GM18507 (cell line): ENCODE results near the gene CCL25.

ENCODE experiments used
- DNase-seq: peaks from one replicate; pipeline ENCODE4 v3.0.0; 2011; ENCODE audit warnings: low read depth; ENCODE audit not compliant: insufficient read length; ENCODE audit errors: extremely low spot score
- FAIRE-seq: peaks from 2 replicates; lab custom pipeline; 2011; peaks lifted over from hg19 to GRCh38; lab: Jason Lieb, UNC

CCL25 gene

DNA sequence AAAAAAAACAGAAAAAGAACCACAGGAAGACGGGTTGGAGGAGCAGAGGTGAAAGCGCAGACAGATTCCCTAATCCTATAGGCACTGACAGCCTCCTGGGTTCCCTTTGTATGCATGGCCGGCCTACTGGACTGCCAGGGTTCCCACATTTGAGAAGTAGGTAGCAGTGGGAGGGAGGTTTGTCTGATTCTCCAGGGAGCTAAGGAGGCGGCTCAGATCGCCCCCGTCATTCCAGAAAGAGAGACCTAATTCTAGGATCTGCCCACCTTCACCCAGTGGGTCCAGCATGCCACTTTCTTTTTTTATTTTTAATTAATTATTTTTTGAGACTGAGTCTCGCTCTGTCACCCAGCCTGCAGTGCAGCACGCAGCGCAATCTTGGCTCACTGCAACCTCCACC lies 9.7 kb upstream of the CCL25 start:
- DNase-seq (no peak), FAIRE-seq (no peak)

DNA sequence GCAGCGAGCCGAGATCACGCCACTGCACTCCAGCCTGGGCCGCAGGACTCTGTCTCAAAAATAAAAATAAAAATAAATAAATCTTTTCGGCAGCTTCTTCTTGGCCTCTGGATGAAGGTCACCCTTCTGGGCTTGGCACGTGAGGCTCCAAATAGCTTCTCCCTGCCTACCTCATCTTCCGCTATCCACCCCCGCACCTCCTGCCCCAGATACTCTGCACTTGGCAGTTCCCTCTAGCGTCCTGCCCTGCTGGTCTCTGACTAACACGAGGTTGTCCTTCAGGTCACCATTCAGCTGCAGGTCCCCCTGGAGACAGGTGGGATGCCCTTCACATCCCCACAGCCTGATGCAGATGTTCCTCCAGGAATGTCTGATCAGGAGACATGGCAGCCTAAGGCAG lies 8.5 kb upstream of the CCL25 start:
- FAIRE-seq (no peak), DNase-seq (no peak)

DNA sequence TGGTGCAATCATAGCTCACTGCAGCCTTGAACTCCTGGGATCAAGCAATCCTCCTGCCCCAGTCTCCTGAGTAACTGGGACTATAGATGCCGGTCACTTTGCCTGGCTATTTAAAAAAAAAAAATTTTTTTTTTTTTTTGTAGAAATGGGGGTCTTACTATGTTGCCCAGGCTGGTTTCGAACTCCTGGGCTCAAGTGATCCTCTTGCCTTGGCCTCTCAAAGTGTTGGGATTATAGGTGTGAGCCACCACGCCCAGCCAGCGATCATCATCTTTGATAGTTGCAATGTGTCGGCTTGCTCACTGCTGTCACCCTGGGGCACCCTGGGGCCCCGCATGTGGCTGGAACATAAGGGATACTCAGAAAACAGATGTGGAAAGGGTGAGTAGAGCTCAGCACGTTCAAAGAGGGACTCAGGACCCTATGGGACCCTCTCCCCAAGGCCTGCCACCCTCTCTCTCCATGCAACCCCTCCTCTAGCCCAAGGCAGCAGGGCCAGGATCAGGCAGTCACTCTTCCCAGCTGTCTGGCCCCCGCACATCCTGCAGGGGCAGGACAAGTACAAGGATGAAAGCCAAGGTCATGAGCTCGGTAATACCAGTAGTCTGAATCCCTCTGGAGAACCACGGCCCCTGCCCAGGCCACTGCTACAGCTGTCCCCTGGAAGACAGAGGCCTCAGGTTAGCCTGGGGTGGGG lies 6.5 kb upstream of the CCL25 start:
- no peak for FAIRE-seq
- no peak for DNase-seq

DNA sequence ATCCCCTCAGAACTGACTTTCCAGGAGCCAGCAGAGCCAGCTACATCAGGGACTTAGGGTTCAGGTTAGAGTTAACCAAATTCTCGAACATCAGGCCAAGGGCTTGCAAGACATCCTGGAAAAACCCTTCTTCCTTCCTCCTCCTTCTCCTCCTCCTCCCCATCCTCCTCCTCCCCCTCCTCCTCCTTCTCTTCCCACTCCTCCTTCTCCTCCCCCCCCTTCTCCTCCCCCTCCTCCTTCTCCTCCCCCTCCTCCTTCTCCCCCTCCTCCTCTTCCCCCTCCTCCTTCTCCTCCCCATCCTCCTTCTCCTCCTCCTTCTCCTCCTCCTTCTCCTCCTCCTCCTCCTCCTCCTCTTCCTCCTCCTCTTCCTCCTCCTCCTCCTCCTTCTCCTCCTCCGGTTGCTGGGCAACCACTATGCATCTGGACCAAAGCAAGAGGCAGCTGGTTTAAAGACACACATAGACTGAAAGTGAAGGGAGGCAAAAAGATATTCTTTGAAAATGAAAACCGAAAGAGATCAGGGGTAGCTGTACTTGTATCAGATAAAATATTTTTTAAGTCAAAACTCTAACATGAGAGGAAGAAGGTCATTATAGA lies 5.9 kb upstream of the CCL25 start:
- no peak for DNase-seq
- FAIRE-seq = no peak

DNA sequence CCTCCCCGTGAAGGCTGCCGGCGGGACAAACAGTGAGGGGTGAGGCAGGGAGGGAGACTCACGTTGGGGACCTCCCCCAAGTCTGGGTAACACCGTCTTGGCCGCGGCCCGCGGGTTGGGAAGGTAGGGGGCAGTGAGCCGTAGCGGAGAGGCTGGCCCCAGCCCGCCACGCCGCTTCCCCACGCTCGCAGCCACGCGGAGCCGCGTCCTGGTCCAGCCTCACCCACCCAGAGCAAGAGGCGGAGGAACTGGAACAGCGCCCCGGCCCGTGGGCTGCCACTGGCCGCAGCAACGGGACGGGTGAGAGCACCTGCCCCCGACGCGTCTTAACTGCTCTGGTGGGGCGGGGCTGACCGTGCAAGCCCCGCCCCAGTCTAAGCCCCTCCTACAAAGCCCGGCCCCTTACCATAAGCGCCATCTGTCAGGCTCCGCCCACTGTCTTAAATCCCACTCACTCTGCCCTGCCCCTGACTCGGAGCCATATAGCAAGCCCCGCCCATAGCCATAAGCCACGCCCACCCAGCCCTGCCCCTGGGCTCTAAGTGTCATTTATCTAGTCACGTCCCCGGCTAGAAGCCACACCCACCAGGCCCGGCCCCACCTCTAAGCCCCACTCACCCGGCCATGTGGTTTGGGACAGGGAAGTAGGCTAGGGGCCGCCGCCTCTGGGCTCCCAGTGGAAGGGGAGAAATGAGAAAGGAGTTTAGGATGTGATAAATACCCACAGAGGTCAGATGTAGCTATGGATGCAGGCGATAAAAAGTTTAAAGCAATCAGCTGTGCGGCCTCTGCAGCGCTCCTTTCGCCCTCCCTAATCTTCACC lies 2.1 kb upstream of the CCL25 start:
- peak; percentile 94 for DNase-seq
- peak; percentile 99 for FAIRE-seq

DNA sequence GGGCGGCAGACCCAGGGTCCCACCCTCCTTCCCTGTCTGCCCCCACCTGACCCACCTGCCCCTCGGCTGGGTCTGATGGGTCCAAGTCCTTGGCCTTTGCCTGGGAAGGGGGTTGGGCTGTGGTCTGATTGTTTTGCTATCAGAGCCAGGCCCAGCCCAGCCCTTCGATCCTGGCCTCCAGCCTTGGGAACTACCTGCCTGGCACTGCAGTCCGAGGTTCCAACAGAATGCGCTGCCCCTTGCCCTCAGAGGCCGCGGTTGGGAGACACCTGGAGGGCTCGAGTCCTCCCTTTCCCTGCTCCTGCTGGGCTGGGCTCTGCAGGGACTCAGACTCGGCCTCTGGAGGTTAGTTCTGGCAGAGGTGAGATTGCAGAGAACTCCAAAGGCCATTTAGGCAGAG lies 1.6 kb downstream of the CCL25 start:
- DNase-seq (no peak), FAIRE-seq (no peak)

DNA sequence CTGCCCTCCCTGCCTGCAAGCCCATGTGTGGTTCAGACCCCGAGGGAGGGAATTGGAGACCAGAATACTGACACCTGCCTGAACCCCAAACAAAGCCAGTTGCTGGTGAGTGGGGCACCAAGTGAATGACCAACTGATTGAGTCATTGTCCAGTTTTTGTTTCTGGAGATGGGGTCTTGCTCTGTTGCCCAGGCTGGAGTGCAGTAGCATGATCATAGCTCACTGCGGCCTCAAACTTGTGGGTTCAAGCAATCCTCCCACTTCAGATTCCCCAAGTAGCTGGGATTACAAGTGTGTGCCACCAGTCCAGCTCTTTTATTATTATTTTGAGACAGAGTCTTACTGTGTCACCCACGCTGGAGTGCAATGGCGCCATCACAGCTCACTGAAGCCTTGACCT lies 4.0 kb downstream of the CCL25 start:
- FAIRE-seq = no peak
- DNase-seq = no peak

DNA sequence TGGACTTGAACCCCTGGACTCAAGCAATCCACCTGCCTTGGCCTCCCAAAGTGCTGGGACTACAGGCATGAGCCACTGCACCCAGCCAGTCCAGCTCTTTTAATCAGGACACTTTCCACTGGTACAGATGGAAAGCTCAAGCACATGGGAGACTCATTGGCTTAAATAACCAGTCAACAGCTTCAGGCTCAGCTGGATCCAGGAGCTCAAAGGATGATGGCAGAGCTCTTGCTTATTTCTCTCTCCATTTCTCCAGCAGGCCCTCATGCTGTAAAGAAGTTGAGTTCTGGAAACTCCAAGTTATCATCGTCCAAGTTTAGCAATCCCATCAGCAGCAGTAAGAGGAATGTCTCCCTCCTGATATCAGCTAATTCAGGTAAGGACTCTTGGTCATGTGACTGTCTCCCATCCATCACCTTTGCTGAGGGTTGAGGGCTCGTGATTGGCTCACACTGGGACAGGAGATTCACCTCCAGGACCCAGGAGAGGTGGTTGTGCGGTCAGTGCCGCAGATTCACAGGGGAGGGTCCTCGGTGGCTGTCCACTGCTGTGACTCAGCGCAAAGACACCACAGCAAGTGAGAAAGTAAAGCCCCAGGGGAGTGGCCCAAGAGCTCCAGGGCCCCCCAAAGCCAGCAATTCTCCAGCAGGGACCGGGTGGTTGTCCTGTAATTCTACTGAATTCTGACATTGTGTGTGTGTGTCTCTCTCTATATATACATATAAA lies 5.1 kb downstream of the CCL25 start:
- DNase-seq (no peak), FAIRE-seq (no peak)

DNA sequence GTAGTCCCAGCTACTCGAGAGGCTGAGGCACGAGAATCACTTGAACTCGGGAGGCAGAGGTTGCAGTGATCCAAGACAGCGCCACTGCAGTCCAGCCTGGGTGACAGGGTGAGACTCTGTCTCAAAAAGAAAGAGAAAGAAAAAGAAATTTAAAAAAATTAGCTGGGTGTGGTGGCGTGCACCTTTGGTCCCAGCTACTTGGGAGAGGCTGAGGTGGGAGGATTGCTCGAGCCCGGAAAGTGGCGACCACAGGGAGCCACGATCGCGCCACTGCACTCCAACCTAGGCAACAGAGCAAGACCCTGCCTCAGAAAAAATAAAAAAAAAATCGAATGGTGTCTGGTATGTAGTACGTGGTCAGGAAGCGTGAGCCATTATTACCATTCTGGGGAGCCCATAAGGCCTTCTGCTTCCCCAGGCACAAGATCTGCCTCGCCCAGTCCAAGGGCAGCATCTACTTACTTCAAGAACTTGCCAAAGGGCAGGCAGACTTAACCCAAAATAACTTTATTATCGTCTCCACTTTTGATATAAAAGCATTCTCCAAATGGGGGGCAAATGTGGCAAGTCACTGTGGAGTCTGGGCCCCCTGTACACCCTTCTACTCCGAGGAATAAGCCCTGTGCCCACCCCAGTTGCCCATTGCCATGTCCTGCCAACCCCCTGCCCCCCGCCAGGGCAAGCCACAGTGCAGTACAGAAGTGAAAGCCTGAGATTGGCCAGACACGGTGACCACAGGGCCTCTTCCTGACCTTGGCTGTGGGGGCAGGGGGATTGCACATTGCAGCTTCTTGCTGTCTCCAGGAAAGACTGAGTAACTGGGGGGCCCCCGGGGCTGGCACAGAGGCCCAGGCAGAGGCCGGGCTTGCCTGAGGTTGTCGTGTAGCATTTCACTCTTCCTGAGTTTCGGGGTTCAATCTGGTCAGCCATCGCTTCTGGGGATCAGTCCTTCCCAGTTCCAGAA lies 12.6 kb downstream of the CCL25 start:
- no peak for FAIRE-seq
- DNase-seq = no peak

DNA sequence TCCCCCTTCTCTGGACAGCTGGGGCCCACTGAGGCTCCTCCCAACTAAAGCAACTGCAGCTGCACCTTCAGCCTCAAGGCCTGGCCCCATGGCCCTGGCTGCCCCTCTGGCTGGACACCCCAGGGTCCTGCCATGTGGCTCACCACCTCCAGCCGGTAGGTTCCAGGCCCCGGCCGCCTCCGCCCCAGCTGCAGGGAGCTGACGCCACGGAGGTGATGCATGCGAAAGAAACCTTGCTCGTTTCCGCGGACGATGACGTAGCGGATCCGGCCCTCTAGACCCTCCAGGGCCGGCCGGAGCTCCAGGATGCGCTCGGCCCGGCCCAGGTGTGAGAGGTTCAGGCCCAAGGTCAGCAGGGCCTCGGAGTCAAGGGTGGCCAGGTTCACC lies 13.3 kb downstream of the CCL25 start:
- no peak for FAIRE-seq
- no peak for DNase-seq

DNA sequence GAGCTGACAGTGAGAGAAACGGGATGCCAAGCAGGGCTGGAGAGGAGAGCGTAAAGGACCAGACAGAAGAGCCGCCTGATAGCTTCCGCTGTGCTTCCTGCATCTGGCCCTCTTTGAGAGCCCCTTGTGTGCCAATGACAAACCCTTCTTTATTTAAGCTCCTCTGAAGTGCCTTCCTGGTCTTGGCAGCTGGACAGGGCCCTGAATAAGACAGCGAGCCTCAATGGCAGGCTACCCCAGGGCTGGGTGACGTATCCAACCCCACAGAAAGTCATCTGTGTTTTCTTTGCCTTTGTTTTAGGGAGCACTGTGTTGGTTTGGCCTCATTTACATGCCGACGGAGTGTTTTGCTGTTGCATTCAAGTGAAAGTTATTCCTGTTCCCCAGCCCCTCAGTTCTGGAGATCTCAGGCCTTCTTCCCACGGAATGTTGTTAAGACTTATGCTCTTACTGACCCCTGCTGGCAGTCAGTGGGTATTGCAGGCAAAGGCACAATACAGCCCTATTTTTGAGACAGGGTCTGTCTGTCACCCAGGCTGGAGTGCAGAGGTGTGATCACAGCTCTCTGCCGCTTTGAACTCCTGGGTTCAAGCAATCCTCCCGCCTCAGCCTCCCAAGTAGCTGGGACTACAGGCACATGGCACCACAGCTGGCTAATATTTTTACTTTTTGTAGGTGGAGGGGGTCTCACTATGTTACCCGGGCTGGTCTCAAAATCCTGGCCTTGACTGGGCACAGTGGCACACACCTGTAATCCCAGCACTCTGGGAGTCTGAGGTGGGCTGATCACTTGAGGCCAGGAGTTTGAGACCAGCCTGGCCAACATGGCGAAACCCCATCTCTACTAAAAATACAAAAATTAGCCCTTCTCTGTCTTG lies 16.8 kb downstream of the CCL25 start:
- FAIRE-seq (peak; percentile 12), DNase-seq (no peak)

DNA sequence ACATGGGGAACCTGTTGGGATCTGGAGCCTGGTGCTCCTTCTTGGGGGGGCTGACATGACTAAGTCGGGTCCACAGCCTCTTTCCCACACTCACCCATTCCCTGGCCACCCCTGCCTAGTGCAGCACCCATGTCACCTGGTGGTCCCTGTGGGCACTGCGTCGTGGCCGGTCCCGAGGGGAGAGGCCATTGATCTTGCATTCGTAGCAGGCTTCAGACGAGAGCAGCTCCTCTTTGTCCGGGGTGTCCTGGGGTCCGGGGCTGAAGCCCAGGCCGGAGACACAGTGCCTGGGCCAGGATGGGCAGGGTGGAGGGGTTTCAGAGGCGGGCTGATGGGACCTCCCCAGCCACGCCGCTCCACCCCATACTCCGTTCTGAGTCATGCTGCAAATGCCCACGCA lies 19.4 kb downstream of the CCL25 start:
- DNase-seq (no peak), FAIRE-seq (no peak)

DNA sequence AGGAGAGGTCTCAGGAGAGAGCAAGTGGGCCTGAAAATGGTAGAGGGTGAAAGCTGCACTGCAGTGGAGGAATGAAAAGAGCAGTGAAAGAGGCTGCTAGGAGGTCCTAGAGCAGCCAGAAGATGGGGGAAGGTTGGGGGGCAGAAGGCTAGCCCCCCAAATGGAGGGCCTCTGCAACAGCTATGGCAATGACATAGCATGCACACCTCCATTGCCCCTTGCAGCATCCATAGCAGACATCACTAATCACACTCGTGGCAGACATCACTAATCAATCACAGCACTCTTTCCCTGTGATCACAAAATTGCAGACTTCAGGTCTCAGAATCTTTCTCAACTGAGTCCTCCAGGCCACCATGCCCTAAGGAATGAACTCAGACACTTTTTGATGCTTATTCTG lies 21.9 kb downstream of the CCL25 start:
- DNase-seq (no peak), FAIRE-seq (no peak)

DNA sequence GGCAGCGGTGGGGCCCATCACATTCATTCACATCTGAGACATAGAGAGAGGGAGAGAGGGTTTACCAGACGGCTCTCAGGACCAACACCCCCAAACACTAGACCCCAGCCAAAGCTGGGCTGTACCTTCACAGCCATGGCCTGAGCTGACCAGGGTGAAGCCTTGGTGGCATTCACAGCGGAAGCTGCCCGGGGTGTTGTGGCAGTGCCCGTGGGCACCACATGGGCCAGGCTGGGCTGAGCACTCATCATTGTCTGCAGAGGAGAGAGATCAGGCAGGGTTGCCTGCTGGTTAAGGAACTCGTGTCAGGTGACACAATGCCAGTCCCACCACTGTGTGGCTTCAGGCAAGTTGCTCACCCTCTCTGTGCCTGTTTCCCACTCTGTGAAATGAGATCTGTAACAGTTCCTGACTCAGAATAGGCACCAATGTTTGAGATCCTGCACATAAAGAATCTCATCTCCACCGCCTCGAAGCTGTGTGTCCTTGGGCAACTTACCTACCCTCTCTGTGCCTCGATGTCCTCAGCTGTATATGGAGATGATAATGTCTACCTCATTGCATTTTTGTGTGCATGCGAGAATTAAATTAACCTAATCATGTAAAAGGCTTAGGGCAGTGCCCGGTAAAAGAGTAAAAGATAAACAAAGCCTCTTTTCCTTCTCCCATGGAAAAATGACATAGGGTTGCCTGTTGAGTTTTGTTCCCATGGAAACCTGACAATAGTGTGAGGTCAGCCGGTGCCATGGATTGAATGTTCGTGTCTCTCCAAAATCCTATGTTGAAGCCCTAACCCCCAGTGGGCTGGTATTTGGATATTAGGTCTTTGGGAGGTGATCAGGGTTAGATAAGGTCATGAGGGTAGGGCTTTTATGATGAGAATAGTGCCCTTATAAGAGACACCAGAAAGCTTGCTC lies 22.9 kb downstream of the CCL25 start:
- DNase-seq = no peak
- no peak for FAIRE-seq

DNA sequence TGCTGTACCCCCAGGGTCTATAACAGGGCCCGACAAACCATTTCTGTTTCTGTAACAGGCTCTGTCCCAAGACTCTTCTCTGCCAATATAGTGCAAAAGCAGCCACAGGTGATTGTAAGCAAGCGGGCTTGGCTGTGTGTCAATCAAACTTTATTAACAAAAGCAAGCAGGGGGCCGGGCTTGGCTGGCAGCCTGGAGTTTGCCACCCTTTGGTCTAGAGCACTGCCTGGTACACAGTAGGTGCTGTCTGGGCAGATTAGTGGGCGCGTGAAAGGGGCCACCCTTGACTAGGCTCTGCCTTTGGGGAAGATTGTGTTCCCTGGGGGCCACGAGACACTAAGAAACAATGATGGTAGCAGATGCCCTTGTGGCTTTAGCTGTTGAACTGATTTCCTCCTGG lies 27.4 kb downstream of the CCL25 start:
- DNase-seq (no peak), FAIRE-seq (no peak)

DNA sequence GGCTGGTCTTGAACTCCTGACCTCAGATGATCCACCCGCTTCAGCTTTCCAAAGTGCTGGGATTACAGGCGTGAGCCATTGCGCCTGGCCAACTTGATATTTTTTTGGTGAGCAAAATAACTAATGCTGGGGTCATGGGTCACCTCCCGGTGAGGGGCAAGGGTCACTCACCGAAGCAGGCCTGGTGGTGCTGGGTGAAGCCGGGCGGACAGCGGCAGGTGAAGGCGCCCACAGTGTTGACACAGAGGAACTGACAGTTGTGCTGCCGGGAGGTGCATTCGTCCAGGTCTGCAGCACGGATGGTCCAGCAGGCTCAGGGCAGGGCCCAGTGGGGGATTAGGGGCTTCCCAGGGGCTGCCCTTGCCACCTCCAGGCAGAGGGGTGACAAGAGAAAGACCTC lies 28.3 kb downstream of the CCL25 start:
- DNase-seq = no peak
- no peak for FAIRE-seq
